ENCODE measurements around the gene INO80C. TPM values are rescaled to one million over a fixed set of nuclear protein-coding genes. Genes with fewer than 3 reads are reported as not detected.
A peak's percentile ranks its signal among the peaks of the same experiment; 100 is the strongest.

INO80C gene
- total RNA-seq, 1 donor from 2014 or later: 25.8 TPM

GRCh38 chr18:35463827-35464226 lies 33.9 kb downstream of the INO80C start:
- no peak for ATAC-seq
- TF ChIP-seq, protein P1, sequence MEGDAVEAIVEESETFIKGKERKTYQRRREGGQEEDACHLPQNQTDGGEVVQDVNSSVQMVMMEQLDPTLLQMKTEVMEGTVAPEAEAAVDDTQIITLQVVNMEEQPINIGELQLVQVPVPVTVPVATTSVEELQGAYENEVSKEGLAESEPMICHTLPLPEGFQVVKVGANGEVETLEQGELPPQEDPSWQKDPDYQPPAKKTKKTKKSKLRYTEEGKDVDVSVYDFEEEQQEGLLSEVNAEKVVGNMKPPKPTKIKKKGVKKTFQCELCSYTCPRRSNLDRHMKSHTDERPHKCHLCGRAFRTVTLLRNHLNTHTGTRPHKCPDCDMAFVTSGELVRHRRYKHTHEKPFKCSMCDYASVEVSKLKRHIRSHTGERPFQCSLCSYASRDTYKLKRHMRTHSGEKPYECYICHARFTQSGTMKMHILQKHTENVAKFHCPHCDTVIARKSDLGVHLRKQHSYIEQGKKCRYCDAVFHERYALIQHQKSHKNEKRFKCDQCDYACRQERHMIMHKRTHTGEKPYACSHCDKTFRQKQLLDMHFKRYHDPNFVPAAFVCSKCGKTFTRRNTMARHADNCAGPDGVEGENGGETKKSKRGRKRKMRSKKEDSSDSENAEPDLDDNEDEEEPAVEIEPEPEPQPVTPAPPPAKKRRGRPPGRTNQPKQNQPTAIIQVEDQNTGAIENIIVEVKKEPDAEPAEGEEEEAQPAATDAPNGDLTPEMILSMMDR (IDR thresholded peaks at IDR 0.05): no peak
- Histone ChIP-seq H3K4me1 (peaks cover 27% of the 10 kb centered on the region), H3K4me3 (no peak overlapping the region), H3K9me3 (no peaks in the 10 kb centered on the region), H3K27me3 (ENCODE audit: low read depth) (no peaks in the 10 kb centered on the region), H3K36me3 (peaks cover 4% of the 10 kb centered on the region), H3K27ac (no peak overlapping the region)
- DNase-seq: no peak
- intact Hi-C loops (cut with DNase I): no loop called here

GRCh38 chr18:35463050-35463449 lies 34.7 kb downstream of the INO80C start:
- Histone ChIP-seq H3K4me1 (peaks cover 34% of the 10 kb centered on the region), H3K27me3 (ENCODE audit: low read depth) (no peaks in the 10 kb centered on the region), H3K36me3 (peaks cover under 1% of the 10 kb centered on the region), H3K4me3 (no peak overlapping the region), H3K27ac (peak overlapping the region; percentile 38), H3K9me3 (no peaks in the 10 kb centered on the region)
- TF ChIP-seq, protein P1 (IDR thresholded peaks at IDR 0.05): no peak
- DNase-seq (no peak), ATAC-seq (peak in 1 of 2 donors; percentile 20)
- intact Hi-C loops (cut with DNase I): no loop called here

GRCh38 chr18:35460736-35461161 lies 37.0 kb downstream of the INO80C start:
- no peak overlapping the region for H3K4me3 ChIP-seq
- no peaks in the 10 kb centered on the region for H3K9me3 ChIP-seq
- intact Hi-C loops (cut with DNase I): no loop called here
- H3K27ac ChIP-seq: no peak overlapping the region
- TF ChIP-seq, protein P1 (IDR thresholded peaks at IDR 0.05): no peak
- no peaks in the 10 kb centered on the region for H3K27me3 ChIP-seq (ENCODE audit: low read depth)
- ATAC-seq (no peak), DNase-seq (no peak)
- H3K4me1 ChIP-seq: peaks cover 20% of the 10 kb centered on the region
- no peaks in the 10 kb centered on the region for H3K36me3 ChIP-seq

DNA sequence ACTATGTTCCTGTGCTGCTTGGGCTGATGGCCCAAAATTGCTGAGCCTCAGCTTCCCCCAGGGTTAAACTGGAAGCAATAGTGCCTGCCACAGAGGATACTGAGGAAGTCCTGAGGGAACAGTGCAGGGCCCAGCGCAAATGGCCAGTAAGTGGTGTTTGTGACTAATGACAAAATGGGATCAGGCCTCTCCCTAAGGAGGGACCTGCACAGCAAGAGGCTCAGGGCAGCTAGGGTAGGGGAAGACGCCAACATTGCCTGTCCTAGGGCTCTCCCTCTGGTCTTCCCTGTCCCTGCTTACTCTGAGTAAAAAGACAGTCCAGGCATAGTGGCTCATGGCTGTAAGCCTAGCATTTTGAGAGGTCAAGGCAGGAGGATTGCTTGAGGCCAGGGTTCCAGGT lies 37.8 kb downstream of the INO80C start:
- TF ChIP-seq, protein P1 (IDR thresholded peaks at IDR 0.05): no peak
- no peaks in the 10 kb centered on the region for H3K27me3 ChIP-seq (ENCODE audit: low read depth)
- intact Hi-C loops (cut with DNase I): no loop called here
- H3K9me3 ChIP-seq: no peaks in the 10 kb centered on the region
- ATAC-seq: no peak
- H3K27ac ChIP-seq: no peak overlapping the region
- H3K4me1 ChIP-seq: peaks cover 20% of the 10 kb centered on the region
- H3K36me3 ChIP-seq: no peaks in the 10 kb centered on the region
- no peak for DNase-seq
- no peak overlapping the region for H3K4me3 ChIP-seq

DNA sequence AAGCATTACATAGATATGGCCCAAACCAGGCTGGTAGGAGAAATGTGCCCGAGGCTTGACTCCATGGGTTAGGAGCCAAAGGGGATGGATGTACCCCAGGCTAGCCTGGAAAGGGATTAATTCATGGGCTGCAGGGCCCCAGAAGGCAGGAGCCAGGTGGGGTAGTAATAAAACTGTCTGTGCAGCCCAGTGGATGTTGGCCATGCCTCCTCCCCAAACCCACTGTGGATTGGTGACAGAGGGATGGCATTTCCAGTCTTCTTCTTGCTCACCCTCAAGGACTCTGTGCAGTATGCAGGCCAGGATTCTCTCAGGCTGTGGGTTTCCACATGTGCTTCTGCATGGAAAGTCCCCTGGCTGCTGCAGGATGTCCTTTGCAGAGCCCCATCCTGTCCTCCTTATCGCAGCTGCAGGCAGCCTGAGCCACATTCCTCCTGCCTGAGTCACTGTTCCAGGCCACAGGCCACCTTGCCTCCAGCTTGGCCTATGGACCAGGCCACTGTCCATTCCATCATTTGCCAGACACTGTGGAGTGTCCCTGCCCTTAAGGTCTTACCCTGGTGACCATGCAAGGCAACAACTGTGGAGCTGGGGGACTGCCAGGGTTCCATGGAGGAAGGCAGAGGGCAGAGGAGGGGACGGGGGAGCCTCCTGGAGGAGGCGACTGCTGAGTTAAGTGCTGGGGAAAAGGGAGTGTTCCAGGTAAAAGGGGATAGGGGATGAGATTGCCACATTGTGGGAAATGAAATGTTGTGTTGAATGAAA lies 38.9 kb downstream of the INO80C start:
- H3K4me3 ChIP-seq: no peak overlapping the region
- intact Hi-C loops (cut with DNase I): no loop called here
- no peaks in the 10 kb centered on the region for H3K36me3 ChIP-seq
- peak; percentile 72 to 84 for ATAC-seq
- H3K27ac ChIP-seq: peak overlapping the region; percentile 19
- H3K27me3 ChIP-seq (ENCODE audit: low read depth): no peaks in the 10 kb centered on the region
- no peaks in the 10 kb centered on the region for H3K9me3 ChIP-seq
- TF ChIP-seq, protein P1 (IDR thresholded peaks at IDR 0.05): no peak
- DNase-seq: peak; percentile 53
- peaks cover 20% of the 10 kb centered on the region for H3K4me1 ChIP-seq

Data from lower lobe of right lung (tissue), 2 donors.